Mesenchymal stem cell (in vitro differentiated cells and primary cell): ENCODE measurements around the gene ZYX.

Source experiments
- DNase-seq: peaks from one replicate; pipeline ENCODE4 v3.0.0-alpha.2; 2013
- H2AFZ ChIP-seq: one replicate; pipeline ENCODE4 v1.6.1; 2013; ENCODE audit warnings: low read depth, mild to moderate bottlenecking, control low read depth, inconsistent platforms, low read length, moderate library complexity
- H2AK5ac ChIP-seq: 2 replicates; pipeline ENCODE4 v1.6.1; 2013; ENCODE audit warnings: low read length, moderate library complexity, mild to moderate bottlenecking, inconsistent platforms; ENCODE audit not compliant: severe bottlenecking
- H2BK120ac ChIP-seq: one replicate; pipeline ENCODE4 v1.6.1; 2013; ENCODE audit warnings: low read depth, mild to moderate bottlenecking, inconsistent platforms, low read length, moderate library complexity
- H2BK12ac ChIP-seq, 2 experiments: one replicate each; pipeline ENCODE4 v1.6.1; 2013; ENCODE audit warnings: inconsistent platforms in 2 of 2, low read length in 2 of 2, mild to moderate bottlenecking in 2 of 2, moderate library complexity in 2 of 2, control low read depth in 1 of 2
- H2BK15ac ChIP-seq: one replicate; pipeline ENCODE4 v1.6.1; 2013; ENCODE audit warnings: mild to moderate bottlenecking, low read depth, inconsistent platforms; ENCODE audit not compliant: poor library complexity, severe bottlenecking
- H2BK5ac ChIP-seq: 2 replicates; pipeline ENCODE4 v1.6.1; 2013; ENCODE audit warnings: low read depth, mild to moderate bottlenecking, low read length, control low read depth, inconsistent platforms; ENCODE audit not compliant: poor library complexity, severe bottlenecking
- H3K14ac ChIP-seq, 2 experiments: one replicate each; pipeline ENCODE4 v1.6.1; 2013; ENCODE audit warnings: inconsistent platforms in 2 of 2, low read length in 2 of 2, control low read depth in 1 of 2, mild to moderate bottlenecking in 1 of 2, moderate library complexity in 1 of 2
- H3K18ac ChIP-seq, 2 experiments: one replicate each; pipeline ENCODE4 v1.6.1; 2013; ENCODE audit warnings: inconsistent platforms in 2 of 2, low read length in 2 of 2, control low read depth in 1 of 2, low read depth in 1 of 2, mild to moderate bottlenecking in 1 of 2
- H3K23ac ChIP-seq, 2 experiments: one replicate each; pipeline ENCODE4 v1.6.1; 2013; ENCODE audit warnings: inconsistent platforms in 2 of 2, low read length in 2 of 2, mild to moderate bottlenecking in 2 of 2, moderate library complexity in 2 of 2, control low read depth in 1 of 2
- H3K27ac ChIP-seq: 2 replicates; pipeline ENCODE4 v1.5.1; 2013; ENCODE audit warnings: mild to moderate bottlenecking, moderate library complexity, low read length, control low read depth, inconsistent platforms; ENCODE audit not compliant: poor library complexity, severe bottlenecking
- H3K27me3 ChIP-seq, 2 experiments: 2 replicates each; pipeline versions ENCODE4 v1.6.1 to v1.7.0; 2013; ENCODE audit warnings: low read length in 2 of 2, mild to moderate bottlenecking in 2 of 2, moderate library complexity in 2 of 2, control low read depth in 1 of 2, inconsistent platforms in 1 of 2; ENCODE audit not compliant: control insufficient read depth in 1 of 2, insufficient read depth in 1 of 2
- H3K36me3 ChIP-seq, 2 experiments: 2 replicates each; pipeline versions ENCODE4 v1.6.1 to v1.7.0; 2013; ENCODE audit warnings: low read length in 2 of 2, control low read depth in 1 of 2, inconsistent platforms in 1 of 2, low read depth in 1 of 2, mild to moderate bottlenecking in 1 of 2; ENCODE audit not compliant: insufficient read depth in 2 of 2, control insufficient read depth in 1 of 2
- H3K4ac ChIP-seq, 2 experiments: one replicate each; pipeline ENCODE4 v1.6.1; 2013; ENCODE audit warnings: inconsistent platforms in 2 of 2, low read length in 2 of 2, mild to moderate bottlenecking in 2 of 2, moderate library complexity in 2 of 2, control low read depth in 1 of 2, low read depth in 1 of 2
- H3K4me1 ChIP-seq: 2 replicates; pipeline ENCODE4 v1.6.1; 2013; ENCODE audit warnings: low read depth, low read length, control low read depth; ENCODE audit not compliant: control insufficient read depth, insufficient read depth
- H3K4me2 ChIP-seq: 2 replicates; pipeline ENCODE4 v1.6.1; 2013; ENCODE audit warnings: low read length, mild to moderate bottlenecking, inconsistent platforms; ENCODE audit not compliant: poor library complexity, severe bottlenecking
- H3K4me3 ChIP-seq, 2 experiments: 2 replicates each; pipeline versions ENCODE4 v1.5.1 to v1.7.0; 2013; ENCODE audit warnings: low read length in 2 of 2, mild to moderate bottlenecking in 2 of 2, control low read depth in 1 of 2, low read depth in 1 of 2; ENCODE audit not compliant: insufficient read depth in 1 of 2
- H3K79me1 ChIP-seq: replicated peaks from 2 replicates; pipeline ENCODE4 v1.6.1; 2013; ENCODE audit warnings: mild to moderate bottlenecking, control low read depth, low read length, inconsistent platforms; ENCODE audit not compliant: poor library complexity, severe bottlenecking
- H3K9ac ChIP-seq: 2 replicates; pipeline ENCODE4 v1.7.0; 2013; ENCODE audit warnings: mild to moderate bottlenecking, low read length, moderate library complexity
- H3K9me3 ChIP-seq: 2 replicates; pipeline ENCODE4 v1.7.0; 2013; ENCODE audit warnings: mild to moderate bottlenecking, low read length; ENCODE audit not compliant: control insufficient read depth
- H4K8ac ChIP-seq: one replicate; pipeline ENCODE4 v1.6.1; 2013; ENCODE audit warnings: inconsistent platforms, mild to moderate bottlenecking, low read length, moderate library complexity
- H4K91ac ChIP-seq: one replicate; pipeline ENCODE4 v1.6.1; 2013; ENCODE audit warnings: mild to moderate bottlenecking, low read length, inconsistent platforms
- WGBS: methylation state at CpG from one replicate; pipeline ENCODE4 v1.1.7; 2013; ENCODE audit warnings: mixed read lengths; 5-methylcytosine and 5-hydroxymethylcytosine counted together

Gene ZYX

GRCh38 chr7:143380260-143380645 lies 892 bp upstream of the ZYX start:
- peak overlapping the region; percentile 93 to 99 for H3K18ac ChIP-seq
- H3K36me3 ChIP-seq = peaks cover 24 to 31% of the 10 kb centered on the region in 2 experiments
- H2AK5ac ChIP-seq = peak overlapping the region; percentile 43
- peak overlapping the region; percentile 81 for H3K4me2 ChIP-seq
- no peaks in the 10 kb centered on the region for H3K27me3 ChIP-seq
- H2BK5ac ChIP-seq = peak overlapping the region; percentile 100
- WGBS = 0% methylated on average over 34 of the region's 35 CpGs
- peak overlapping the region in 1 of 2 experiments; percentile 93 for H3K14ac ChIP-seq
- H3K4me1 ChIP-seq = peaks cover 31% of the 10 kb centered on the region
- peak overlapping the region; percentile 97 for H2BK120ac ChIP-seq
- DNase-seq = peak; percentile 88
- H2BK15ac ChIP-seq = peak overlapping the region; percentile 100
- peak overlapping the region; percentile 98 to 99 for H3K4ac ChIP-seq
- peak overlapping the region; percentile 98 for H3K9ac ChIP-seq
- no peaks in the 10 kb centered on the region for H3K9me3 ChIP-seq
- peak overlapping the region; percentile 72 for H2AFZ ChIP-seq
- peak overlapping the region; percentile 78 to 90 for H3K4me3 ChIP-seq
- peak overlapping the region in 1 of 2 experiments; percentile 35 for H2BK12ac ChIP-seq
- H3K79me1 ChIP-seq = peaks cover 5% of the 10 kb centered on the region
- peak overlapping the region; percentile 98 for H4K91ac ChIP-seq
- peak overlapping the region; percentile 98 for H4K8ac ChIP-seq
- H3K23ac ChIP-seq = peak overlapping the region in 1 of 2 experiments; percentile 84
- peak overlapping the region; percentile 99 for H3K27ac ChIP-seq

- H3K9me3 ChIP-seq = no peaks in the 10 kb centered on the region
- H3K79me1 ChIP-seq = peaks cover 5% of the 10 kb centered on the region
- H2BK12ac ChIP-seq = no peak overlapping the region
- H3K9ac ChIP-seq = peak overlapping the region; percentile 98
- H2AK5ac ChIP-seq = peak overlapping the region; percentile 72
- peak overlapping the region; percentile 87 for H2BK15ac ChIP-seq
- H4K91ac ChIP-seq = peak overlapping the region; percentile 90
- peak overlapping the region; percentile 89 to 92 for H3K18ac ChIP-seq
- peak overlapping the region; percentile 27 for H4K8ac ChIP-seq
- peaks cover 35 to 43% of the 10 kb centered on the region in 2 experiments for H3K36me3 ChIP-seq
- H3K27ac ChIP-seq = peak overlapping the region; percentile 91
- peak overlapping the region; percentile 97 for H2BK5ac ChIP-seq
- peak overlapping the region; percentile 9 to 45 for H3K23ac ChIP-seq
- H3K4me3 ChIP-seq = peak overlapping the region; percentile 78 to 88
- peak overlapping the region; percentile 57 to 63 for H3K14ac ChIP-seq
- no peak overlapping the region for H2AFZ ChIP-seq
- WGBS = under 1% methylated on average over 45 of the region's 64 CpGs
- H2BK120ac ChIP-seq = peak overlapping the region; percentile 94
- peaks cover 39% of the 10 kb centered on the region for H3K4me1 ChIP-seq
- H3K4me2 ChIP-seq = peak overlapping the region; percentile 62
- peak overlapping the region; percentile 63 to 86 for H3K4ac ChIP-seq
- DNase-seq = peak; percentile 73
- no peaks in the 10 kb centered on the region for H3K27me3 ChIP-seq
These were observed 431 bp downstream of the ZYX start for GRCh38 chr7:143381427-143382125.

- Histone ChIP-seq H3K79me1 (peaks cover 5% of the 10 kb centered on the region), H3K18ac (peak overlapping the region; percentile 89 to 92), H3K4me3 (peak overlapping the region; percentile 78 to 88), H3K9ac (peak overlapping the region; percentile 98), H3K9me3 (no peaks in the 10 kb centered on the region), H3K27me3 (no peaks in the 10 kb centered on the region), H2AFZ (no peak overlapping the region), H2BK12ac (peak overlapping the region in 1 of 2 experiments; percentile 7), H3K4me2 (peak overlapping the region; percentile 62), H3K14ac (peak overlapping the region in 1 of 2 experiments; percentile 57), H3K4ac (peak overlapping the region; percentile 63 to 86), H2BK120ac (peak overlapping the region; percentile 94), H3K23ac (peak overlapping the region; percentile 9 to 45), H2AK5ac (peak overlapping the region; percentile 72), H3K36me3 (peaks cover 42 to 50% of the 10 kb centered on the region in 2 experiments), H2BK5ac (peak overlapping the region; percentile 97), H2BK15ac (no peak overlapping the region), H3K27ac (peak overlapping the region; percentile 91), H3K4me1 (peaks cover 44% of the 10 kb centered on the region), H4K91ac (no peak overlapping the region), H4K8ac (peak overlapping the region; percentile 27)
- DNase-seq = no peak
- WGBS = 24% methylated on average over 7 of the region's 21 CpGs
These were observed 1.1 kb downstream of the ZYX start for GRCh38 chr7:143382126-143382790.
